ENCODE results near the gene KCNT2.
A peak's percentile ranks its signal among the peaks of the same experiment; 100 is the strongest.

GRCh38 chr1:196425513-196425912 is 182.7 kb downstream of the KCNT2 start:
- TF ChIP-seq CTCF (conservative IDR thresholded peaks at IDR 0.05; ENCODE audit: low read length) = peak; percentile 26; the same call in 1 of the 2 replicates
- TF ChIP-seq EZH2phosphoT487 (IDR thresholded peaks at IDR 0.05; ENCODE audit: borderline replicate concordance, low read depth, low read length) = no peak
